RCC 7860 (cell line): ENCODE data around the gene ERMARD.

Experiments
- DNase-seq: peaks from one replicate; pipeline ENCODE4 v3.0.0-alpha.2; 2015; ENCODE audit warnings: low spot score
- FAIRE-seq: peaks from 2 replicates; lab custom pipeline; 2012; peaks lifted over from hg19 to GRCh38; lab: Jason Lieb, UNC

Gene ERMARD

DNA sequence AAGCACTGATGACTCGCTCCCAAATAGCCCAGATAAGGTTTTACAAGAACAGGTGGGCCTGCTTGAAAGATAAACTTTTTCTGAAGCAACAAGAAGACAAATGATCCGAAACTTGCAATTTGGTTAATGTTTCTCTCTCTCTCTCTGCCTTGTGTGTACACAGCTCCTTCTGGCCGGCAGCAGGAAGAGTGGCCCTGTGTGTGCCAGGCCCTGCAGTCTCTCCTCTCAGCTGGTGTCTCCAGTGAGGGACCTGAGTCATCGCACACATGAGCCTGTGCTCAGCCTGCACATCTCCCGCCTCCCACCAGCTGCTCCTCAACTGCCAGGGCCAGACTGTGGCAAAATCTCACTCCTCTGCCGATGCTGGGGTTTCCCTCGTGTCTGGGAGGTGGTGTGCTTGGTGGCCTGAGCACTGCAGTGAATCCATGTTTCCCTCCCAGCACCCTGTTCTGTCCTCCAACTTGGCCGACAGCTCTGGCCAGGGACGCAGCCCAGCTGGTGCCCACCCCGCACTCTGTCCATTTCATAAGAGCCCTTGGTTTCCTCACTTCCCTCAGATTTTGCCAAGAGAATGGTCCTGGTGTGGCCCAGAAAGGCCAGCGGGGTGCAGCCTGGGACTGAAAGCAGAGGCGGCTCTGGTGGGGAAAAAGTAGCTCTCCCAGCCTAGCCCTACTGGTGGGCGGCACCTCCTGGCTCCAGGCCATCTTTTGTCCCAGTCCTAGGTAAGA, 49.4 kb downstream of the ERMARD start:
- peak; percentile 68 for FAIRE-seq
- peak; percentile 60 for DNase-seq

DNA sequence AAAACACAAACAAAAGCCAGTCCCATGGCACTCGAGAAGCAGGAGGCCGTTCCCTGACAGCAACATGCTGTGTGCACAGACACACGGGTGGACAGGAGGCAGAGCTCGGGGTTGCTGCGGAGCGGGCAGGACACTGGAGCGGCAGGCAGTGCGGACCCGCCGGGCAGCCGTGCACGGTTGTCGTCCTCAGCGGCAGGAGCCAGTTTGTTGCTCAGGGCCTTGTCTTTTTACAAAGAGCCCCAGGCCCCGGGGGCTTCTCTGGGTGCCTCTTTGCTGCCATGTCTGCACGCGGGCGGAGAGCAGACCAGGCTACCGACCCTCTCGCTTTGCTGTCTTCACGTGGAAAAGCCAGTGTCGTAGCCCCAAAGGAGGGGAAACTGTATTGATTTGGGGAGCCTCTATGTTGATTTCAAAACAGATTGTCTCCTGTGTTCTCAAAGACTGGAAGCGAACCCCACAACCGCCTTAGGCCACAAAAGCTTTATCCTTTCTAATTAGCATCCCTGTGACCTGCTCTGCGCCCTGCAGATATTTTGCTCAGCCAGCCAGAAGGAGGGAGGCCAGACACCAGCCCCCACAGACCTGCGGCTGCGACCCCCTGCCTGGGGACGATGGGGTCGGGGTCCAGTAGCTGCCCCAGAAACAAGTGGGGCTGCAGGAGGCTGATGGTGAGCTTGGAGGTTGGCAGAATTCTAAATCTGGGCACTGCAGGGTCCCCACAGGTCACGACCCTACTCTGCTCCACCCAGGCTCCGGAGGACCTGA, 50.2 kb downstream of the ERMARD start:
- no peak for DNase-seq
- FAIRE-seq, result no peak

DNA sequence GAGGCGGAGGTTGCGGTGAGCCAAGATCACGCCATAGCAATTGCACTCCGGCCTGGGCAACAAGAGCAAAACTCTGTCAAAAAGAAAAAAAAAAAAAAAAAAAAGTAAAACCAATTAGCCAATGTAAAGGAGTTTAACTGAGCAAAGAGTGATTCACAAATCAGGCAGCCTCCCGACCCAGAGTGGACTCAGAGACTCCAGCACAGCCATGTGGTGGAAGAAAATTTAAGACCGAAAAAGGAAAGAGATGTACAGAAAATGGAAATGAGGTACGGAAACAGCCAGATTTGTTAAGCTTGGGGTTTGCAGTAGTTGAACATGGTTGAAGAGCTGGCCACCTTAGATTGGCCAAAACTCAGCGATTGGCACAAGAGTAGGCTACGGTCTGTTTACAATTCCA, 51.4 kb downstream of the ERMARD start:
- DNase-seq, result no peak
- FAIRE-seq, result no peak

DNA sequence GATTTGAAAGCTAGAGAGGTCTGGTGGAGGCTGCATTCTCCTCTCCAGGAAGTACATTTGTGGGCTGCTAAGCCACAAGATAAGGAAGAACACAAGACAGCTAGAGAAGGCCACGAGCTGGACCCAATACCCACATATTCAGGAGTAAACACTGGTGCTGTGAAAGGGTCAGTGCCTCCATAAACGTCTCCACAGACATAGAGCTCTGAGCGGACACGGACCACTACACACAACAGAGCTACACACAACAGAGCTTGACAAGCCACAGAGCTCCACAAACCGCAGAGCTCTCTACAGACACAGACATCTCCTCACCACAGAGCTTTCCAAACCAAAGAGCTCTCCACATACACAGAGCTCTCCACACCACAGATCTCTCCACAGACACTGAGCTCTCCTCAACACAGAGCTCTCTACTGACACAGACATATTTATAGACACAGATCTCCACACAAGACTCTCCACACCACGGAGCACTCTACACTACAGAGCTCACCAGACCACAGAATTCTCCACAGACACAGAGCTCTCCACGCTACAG, 51.9 kb downstream of the ERMARD start:
- FAIRE-seq (peak; percentile 80), DNase-seq (peak; percentile 66)

DNA sequence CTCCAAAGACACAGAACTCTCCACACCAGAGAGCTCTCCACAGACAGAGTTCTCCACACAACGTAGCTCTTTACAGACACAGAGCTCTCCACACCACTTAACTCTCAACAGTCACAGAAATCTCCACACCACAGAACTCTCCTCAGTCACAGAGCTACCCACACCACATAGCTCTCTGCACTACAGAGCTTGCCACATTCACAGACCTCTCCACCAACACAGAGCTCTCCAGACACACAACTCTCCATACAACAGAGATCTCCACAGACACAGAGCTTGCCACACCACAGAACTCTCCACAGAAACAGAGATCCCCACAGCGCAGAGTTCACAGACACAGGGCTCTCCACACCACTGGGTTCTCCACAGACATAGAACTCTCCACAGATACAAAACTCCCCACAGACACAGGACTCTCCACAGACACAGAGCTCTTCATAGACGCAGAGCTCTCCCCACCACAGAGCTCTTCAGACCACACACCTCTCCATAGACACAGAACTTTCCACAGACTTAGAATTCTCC, 52.5 kb downstream of the ERMARD start:
- FAIRE-seq, result no peak
- DNase-seq, result no peak

DNA sequence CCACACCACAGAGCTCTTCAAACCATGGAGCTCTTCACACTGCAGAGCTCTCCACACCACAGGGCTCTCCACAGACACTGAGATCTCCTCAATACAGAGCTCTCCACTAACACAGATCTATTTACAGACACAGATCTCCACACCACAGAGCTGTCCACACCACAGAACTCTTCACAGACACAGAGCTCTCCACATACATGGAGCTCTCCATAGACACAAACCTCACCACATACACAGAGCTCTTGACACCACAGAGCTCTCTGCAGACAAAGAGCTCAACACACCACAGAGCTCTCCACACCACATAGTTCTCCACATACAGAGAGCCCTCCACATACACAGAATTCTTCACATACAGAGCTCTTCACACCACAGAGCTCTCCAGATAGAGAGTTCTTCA, 53.0 kb downstream of the ERMARD start:
- no peak for DNase-seq
- no peak for FAIRE-seq

DNA sequence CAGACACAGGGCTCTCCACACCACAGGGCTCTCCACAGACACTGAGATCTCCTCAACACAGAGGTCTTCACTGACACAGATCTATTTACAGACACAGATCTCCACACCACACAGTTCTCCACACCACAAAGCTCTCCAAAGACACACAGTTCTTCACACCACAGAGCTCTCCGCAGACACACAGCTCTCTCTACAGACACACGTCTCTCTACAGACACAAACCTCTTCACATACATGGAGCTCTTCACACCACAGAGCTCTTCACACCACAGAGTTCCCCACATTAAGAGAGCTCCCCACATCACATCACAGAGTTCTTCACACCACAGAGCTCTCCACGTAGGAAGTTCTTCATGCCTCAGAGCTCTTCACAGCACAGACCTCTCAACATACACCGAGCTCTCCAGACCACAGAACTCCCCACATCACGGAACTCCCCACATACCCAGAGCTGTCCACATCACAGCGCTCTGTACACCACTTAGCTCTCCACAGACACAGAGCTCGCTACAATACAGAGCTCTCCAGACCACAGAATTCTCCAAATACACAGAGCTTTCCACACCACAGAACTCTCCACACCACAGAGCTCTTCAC, 53.9 kb downstream of the ERMARD start:
- no peak for DNase-seq
- FAIRE-seq, result no peak

DNA sequence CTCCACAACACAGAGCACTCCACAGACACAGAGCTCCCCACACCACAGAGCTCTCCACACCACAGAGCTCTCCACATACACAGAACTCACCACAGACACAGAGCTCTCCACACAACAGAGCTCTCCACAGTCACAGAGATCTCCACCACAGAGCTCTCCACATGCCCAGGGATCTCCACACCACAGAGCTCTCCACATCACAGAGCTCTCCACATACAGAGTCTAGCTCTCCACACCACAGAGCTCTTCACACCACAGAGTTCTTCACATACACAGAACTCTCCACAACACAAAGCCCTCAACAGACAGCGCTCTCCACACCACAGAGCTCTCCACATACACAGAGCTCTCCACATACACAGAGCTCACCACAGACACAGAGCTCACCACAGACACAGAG, 55.3 kb downstream of the ERMARD start:
- no peak for FAIRE-seq
- DNase-seq, result no peak

DNA sequence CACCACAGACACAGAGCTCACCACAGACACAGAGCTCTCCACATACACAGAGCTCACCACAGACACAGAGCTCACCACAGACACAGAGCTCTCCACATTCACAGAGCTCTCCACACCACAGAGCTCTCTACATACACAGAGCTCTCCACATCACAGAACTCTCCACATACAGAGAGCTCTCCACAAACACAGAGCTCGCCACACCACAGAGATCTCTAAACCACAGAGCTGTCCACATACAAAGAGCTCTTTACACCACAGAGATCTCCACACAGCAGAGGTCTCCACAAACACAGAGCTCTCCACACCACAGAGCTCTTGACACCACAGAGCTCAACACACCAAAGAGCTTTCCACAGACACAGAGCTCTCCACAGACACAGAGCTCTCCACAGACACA, 55.8 kb downstream of the ERMARD start:
- no peak for FAIRE-seq

DNA sequence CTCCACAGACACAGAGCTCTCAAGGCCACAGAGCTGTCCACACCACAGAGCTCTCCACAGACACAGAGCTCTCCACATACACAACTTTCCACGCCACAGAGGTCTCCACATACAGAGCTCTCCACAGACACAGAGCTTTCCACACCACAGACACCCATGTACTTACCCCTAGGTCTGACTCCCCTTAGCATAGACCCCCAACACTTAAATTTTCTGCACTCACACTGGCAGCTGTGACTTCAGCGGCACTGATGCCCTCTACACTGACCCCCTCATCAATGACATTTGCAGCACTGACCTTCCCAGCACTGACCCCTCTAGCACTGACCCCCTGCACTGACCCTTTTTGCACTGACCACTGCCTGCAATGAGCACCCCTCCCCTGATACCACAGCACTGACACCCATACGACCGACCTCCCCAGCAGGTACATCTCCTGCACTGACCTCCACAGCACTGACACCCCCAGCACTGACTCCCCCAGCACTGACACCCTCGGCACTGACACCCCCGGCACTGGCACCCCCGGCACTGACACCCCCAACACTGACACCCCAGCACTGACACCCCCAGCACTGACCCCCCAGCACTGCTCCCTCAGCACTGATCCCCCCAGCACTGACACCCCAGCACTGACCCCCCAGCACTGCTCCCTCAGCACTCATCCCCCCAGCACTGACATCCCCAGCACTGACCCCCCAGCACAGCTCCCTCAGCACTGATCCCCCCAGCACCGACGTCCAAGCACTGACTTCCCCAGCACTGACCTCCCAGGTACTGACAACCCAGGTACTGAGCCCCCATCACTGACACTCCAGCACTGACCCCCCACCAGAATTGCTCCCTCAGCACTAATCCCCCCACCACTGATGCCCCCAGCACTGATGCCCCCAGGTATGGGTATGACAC, 56.5 kb downstream of the ERMARD start:
- no peak for DNase-seq
- FAIRE-seq, result no peak

More for the DNA sequence above, 55.8 kb downstream of the ERMARD start:
- no peak for DNase-seq

DNA sequence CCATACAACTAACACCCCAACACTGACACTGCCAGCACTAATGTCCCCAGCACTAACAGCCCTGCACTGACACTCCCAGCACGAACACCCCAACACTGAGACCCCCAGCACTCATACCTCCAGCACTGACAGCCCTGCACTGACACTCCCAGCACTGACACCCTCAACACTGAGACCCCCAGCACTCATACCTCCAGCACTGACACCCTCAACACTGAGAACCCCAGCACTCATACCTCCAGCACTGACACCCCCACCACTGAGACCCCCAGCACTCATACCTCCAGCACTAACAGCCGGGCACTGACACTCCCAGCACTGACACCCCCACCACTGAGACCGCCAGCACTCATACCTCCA, 57.2 kb downstream of the ERMARD start:
- DNase-seq, result no peak
- FAIRE-seq, result no peak

DNA sequence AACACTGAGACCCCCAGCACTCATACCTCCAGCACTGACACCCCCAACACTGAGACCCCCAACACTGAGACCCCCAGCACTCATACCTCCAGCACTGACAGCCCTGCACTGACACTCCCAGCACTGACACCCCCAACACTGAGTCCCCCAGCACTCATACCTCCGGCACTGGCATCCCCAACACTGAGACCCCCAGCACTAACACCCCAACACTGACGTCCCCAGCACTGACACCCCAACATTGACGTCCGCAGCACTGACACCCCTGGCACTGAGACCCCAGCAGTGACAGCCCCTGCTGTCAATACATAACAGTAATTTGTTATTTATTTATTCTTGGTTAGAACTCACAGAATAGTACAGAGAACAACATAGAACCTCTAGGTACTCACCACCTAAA, 58.0 kb downstream of the ERMARD start:
- FAIRE-seq (no peak), DNase-seq (no peak)

DNA sequence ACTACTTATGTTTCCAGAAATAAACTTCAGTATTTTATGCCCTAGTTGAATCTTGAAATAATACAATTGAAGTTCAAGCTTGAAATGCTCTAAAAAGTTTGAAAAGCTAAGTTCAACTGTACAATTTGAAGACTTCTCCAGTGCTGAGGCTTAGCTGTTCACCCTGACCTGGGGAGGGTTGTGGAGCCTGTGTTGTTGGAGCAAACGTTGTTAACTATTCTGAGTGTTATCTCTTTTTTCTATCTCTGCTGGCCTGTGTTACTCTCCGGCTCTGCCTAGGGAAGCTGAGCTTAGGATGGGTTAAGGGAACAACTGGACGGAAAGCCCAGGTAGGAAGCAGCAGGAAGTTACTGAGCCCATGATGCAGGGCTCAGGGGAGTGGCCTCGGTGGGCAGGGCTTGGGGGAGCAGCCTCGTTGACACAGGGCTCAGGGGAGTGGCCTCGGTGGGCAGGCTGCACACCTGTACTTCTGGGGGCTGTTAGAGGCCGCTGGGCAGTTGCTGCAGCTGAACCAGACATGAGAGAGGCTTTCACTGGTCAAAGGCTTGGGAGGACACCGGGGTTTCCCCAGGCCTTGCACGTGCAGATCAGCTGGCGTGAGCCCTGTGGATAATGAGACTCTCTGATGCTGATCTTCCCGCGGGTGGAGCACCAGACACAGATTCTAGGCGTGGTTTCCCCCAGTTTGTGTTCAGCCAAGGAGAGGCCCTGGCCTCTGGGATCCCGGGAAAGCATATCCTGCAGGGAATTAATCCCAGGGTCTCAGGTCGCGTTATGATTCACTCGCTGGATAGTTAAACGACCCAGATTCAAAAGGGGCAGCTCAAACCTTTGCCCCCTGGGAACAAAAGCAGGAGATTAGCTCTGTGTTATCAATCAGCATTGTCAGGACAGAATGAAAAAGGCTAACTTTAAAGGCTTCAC, 58.9 kb downstream of the ERMARD start:
- no peak for DNase-seq
- FAIRE-seq, result no peak

DNA sequence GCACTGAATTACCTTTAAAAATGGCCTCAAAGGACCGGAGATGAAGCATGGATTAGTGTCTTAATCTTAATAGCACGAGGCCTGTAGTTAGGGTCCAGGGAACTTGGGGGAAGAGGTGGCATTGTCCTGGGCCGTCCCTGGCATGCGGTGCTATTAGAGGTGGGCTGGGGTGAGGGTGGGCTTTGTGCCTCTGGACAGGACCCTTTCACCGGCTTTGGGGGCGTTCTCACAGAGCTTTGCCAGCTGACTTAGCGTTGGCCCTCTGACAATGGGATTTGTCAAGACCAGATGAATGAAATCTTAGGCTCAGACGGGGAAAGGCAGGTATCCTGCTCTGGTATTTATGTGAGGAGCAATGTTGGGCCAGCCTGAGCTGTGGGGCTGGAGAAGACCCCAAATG, 59.6 kb downstream of the ERMARD start:
- FAIRE-seq (no peak), DNase-seq (no peak)

DNA sequence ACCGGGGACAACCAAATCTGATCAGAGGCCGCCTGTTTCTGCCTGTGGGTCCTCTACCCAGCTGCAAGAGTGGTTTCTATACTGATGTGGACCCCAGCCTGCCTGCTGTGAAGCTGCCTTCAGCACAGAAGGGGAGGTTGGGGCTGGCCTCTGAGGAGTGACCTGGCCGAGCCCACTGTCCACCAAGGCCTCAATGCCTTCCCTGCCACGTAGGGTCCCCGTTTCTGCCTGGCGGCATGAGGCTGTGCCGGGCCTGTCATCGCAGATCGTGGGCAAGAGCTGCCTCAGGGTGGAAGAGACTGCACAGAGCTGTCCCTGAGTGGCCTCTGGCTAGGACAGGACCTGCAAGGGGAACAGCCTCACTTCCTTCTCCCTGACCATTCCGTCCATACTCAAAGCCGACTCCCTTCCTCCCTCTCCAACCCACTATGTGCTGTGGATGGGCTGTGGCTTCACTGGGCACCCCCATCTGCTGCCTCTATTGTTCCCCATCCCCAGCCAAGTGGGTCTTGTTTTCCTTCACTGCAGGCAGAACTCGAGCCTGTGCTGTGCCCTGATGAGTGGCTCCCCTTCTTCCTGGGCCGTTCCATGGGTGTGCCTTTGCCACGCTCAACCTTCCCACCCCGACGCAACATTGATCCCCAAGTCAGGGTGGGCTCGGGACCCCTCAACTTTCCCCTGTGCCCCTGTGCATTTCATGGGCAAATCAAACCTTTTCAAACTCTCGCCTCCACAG, 60.3 kb downstream of the ERMARD start:
- DNase-seq (no peak), FAIRE-seq (no peak)

DNA sequence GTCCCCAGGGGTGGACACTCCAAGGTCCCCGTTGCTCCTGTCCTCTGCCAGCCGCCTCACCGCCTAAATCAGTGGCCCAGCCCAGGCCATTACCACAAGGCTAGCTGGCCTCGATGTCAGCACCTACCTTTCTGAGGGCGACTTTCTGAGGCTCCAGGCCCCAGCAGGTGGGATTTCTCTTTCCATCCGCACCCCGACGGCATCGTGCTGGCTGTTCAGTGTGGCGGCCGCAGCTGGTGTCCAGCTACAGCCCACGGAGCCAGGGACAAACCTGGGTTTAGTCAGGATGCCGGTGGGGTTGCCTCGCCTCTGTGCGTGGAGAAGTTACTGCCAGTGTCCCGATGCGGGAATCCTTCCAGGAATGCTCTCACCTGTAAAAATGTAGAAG, 60.8 kb downstream of the ERMARD start:
- FAIRE-seq, result no peak

DNA sequence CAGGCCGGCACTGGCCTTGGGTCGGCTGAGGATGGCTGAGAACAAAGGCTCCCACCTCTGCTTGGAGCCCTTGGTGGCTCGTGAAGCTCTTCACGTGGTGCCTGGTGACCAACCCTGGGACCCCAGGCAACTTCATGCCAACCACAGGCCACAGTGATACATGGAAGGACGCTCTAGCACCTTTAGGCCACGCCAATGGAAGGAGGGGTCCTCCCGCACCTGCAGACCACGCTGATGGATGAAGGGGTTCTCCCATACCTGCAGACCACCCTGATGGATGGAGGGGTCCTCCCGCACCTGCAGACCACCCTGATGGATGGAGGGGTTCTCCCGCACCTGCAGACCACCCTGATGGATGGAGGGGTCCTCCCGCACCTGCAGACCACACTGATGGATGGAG, 62.5 kb downstream of the ERMARD start:
- no peak for FAIRE-seq
- DNase-seq, result no peak

More for the DNA sequence above, 60.8 kb downstream of the ERMARD start:
- DNase-seq, result no peak

DNA sequence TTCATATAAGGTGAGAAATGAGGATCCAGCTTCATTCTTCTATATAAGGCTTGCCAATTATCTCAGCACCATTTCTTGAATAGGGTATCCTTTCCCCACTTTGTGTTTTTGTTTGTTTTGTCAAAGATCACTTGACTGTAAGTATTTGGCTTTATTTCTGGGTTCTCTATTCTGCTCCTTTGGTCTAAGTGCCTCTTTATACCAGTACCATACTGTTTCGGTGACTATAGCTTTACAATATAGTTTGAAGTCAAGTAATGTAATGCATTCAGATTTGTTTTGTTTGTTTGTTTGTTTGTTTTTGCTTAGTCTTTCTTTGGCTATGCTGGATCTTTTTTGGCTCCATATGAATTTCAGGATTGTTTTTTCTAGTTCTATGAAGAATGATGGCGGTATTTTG, 64.6 kb downstream of the ERMARD start:
- FAIRE-seq, result no peak
- DNase-seq, result no peak

DNA sequence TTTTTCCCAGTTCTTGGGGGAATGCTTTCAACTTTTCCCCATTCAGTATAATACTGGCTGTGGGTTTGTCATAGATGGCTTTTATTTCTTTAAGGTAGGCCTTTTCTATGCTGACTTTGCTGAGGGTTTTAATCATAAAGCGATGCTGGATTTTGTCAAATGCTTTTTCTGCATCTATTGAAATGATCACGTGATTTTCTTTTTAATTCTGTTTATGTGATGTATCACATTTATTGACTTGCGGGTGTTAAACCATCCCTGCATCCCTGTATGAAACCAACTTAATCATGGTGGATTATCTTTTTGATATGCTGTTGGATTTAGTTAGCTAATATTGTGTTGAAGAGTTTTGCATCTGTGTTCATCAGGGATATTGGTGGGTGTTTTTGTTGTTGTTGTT, 65.6 kb downstream of the ERMARD start:
- no peak for DNase-seq
- FAIRE-seq, result no peak
